Muscle layer of duodenum (tissue), 2 donors: ENCODE data around the gene BACH2.
"Not testable (repeated sequence)": the region's sequence is repeated elsewhere in the genome, so short reads cannot be mapped to it uniquely, and the experiment has no call there.

Experiments used
- H3K27ac ChIP-seq: one replicate; pipeline ENCODE4 v1.7.0; 2013; ENCODE audit warnings: mild to moderate bottlenecking, low read length
- H3K27me3 ChIP-seq: one replicate; pipeline ENCODE4 v1.7.0; 2013; ENCODE audit warnings: low read depth, mild to moderate bottlenecking, control low read depth, low read length
- H3K36me3 ChIP-seq, 2 donors: one replicate each; pipeline ENCODE4 v1.7.0; 2013; ENCODE audit warnings: low read length in 2 of 2, control low read depth in 1 of 2, mild to moderate bottlenecking in 1 of 2; ENCODE audit not compliant: insufficient read depth in 2 of 2, control insufficient read depth in 1 of 2
- H3K4me1 ChIP-seq, 2 donors: one replicate each; pipeline ENCODE4 v1.7.0; 2013; ENCODE audit warnings: low read length in 2 of 2, mild to moderate bottlenecking in 2 of 2, control low read depth in 1 of 2, moderate library complexity in 1 of 2; ENCODE audit not compliant: insufficient read depth in 2 of 2, control insufficient read depth in 1 of 2
- H3K4me3 ChIP-seq, 2 donors: one replicate each; pipeline ENCODE4 v1.7.0; 2013; ENCODE audit warnings: low read length in 2 of 2, low read depth in 1 of 2, mild to moderate bottlenecking in 1 of 2
- H3K9me3 ChIP-seq, 2 donors: one replicate each; pipeline ENCODE4 v1.7.0; 2013; ENCODE audit warnings: low read length in 2 of 2, control low read depth in 1 of 2, mild to moderate bottlenecking in 1 of 2; ENCODE audit not compliant: control insufficient read depth in 1 of 2
- donor health status: healthy.

Gene BACH2

GRCh38 chr6:90219209-90219985 is 77.2 kb downstream of the BACH2 start:
- peak overlapping the region; percentile 80 for H3K27ac ChIP-seq
- H3K9me3 ChIP-seq = peaks cover 0 to 6% of the 10 kb centered on the region in 2 donors
- peak overlapping the region; percentile 25 to 49 for H3K4me3 ChIP-seq
- H3K36me3 ChIP-seq = peaks cover 0 to 16% of the 10 kb centered on the region in 2 donors
- H3K4me1 ChIP-seq = peaks cover 6 to 17% of the 10 kb centered on the region in 2 donors
- H3K27me3 ChIP-seq = no peaks in the 10 kb centered on the region

- H3K36me3 ChIP-seq = peaks cover 0 to 16% of the 10 kb centered on the region in 2 donors
- H3K27ac ChIP-seq = peak overlapping the region; percentile 80
- peaks cover 6 to 17% of the 10 kb centered on the region in 2 donors for H3K4me1 ChIP-seq
- H3K9me3 ChIP-seq = peaks cover 0 to 6% of the 10 kb centered on the region in 2 donors
- H3K27me3 ChIP-seq = no peaks in the 10 kb centered on the region
- peak overlapping the region; percentile 25 to 49 for H3K4me3 ChIP-seq
These were observed 77.8 kb downstream of the BACH2 start for GRCh38 chr6:90218959-90219208.

- H3K9me3 ChIP-seq = peaks cover 0 to 2% of the 10 kb centered on the region in 2 donors
- peak overlapping the region; percentile 80 for H3K27ac ChIP-seq
- peaks cover 6 to 17% of the 10 kb centered on the region in 2 donors for H3K4me1 ChIP-seq
- H3K27me3 ChIP-seq = no peaks in the 10 kb centered on the region
- peaks cover 0 to 16% of the 10 kb centered on the region in 2 donors for H3K36me3 ChIP-seq
- H3K4me3 ChIP-seq = peak overlapping the region in 1 of 2 donors; percentile 37
These were observed 79.0 kb downstream of the BACH2 start for GRCh38 chr6:90217506-90218127.

- Histone ChIP-seq H3K27ac (no peak overlapping the region), H3K4me3 (no peak overlapping the region), H3K27me3 (no peaks in the 10 kb centered on the region), H3K4me1 (peaks cover 6 to 17% of the 10 kb centered on the region in 2 donors), H3K9me3 (no peaks in the 10 kb centered on the region), H3K36me3 (peaks cover 0 to 16% of the 10 kb centered on the region in 2 donors)
These were observed 80.3 kb downstream of the BACH2 start for GRCh38 chr6:90216072-90216977.

GRCh38 chr6:90214966-90215365 is 81.7 kb downstream of the BACH2 start:
- Histone ChIP-seq H3K36me3 (peaks cover 0 to 16% of the 10 kb centered on the region in 2 donors), H3K4me1 (peaks cover 6 to 20% of the 10 kb centered on the region in 2 donors), H3K27me3 (no peaks in the 10 kb centered on the region), H3K9me3 (no peaks in the 10 kb centered on the region), H3K4me3 (no peak overlapping the region), H3K27ac (no peak overlapping the region)

GRCh38 chr6:90214461-90214860 is 82.2 kb downstream of the BACH2 start:
- Histone ChIP-seq H3K36me3 (peaks cover 0 to 16% of the 10 kb centered on the region in 2 donors), H3K4me3 (no peak overlapping the region), H3K27ac (no peak overlapping the region), H3K9me3 (no peaks in the 10 kb centered on the region), H3K27me3 (no peaks in the 10 kb centered on the region), H3K4me1 (peaks cover 3 to 17% of the 10 kb centered on the region in 2 donors)

GRCh38 chr6:90212274-90212673 is 84.4 kb downstream of the BACH2 start:
- H3K27me3 ChIP-seq = no peaks in the 10 kb centered on the region
- no peaks in the 10 kb centered on the region for H3K9me3 ChIP-seq
- peaks cover 0 to 13% of the 10 kb centered on the region in 2 donors for H3K4me1 ChIP-seq
- peaks cover 0 to 3% of the 10 kb centered on the region in 2 donors for H3K36me3 ChIP-seq
- no peak overlapping the region for H3K4me3 ChIP-seq
- H3K27ac ChIP-seq = no peak overlapping the region

GRCh38 chr6:90209527-90209926 is 87.1 kb downstream of the BACH2 start:
- Histone ChIP-seq H3K36me3 (no peaks in the 10 kb centered on the region), H3K9me3 (no peaks in the 10 kb centered on the region), H3K27me3 (no peaks in the 10 kb centered on the region), H3K4me1 (peaks cover 0 to 3% of the 10 kb centered on the region in 2 donors), H3K27ac (no peak overlapping the region), H3K4me3 (no peak overlapping the region)

GRCh38 chr6:90208690-90209089 is 88.0 kb downstream of the BACH2 start:
- not testable (repeated sequence) for H3K36me3 ChIP-seq, H3K4me3 ChIP-seq, H3K9me3 ChIP-seq, H3K27me3 ChIP-seq, H3K27ac ChIP-seq, H3K4me1 ChIP-seq

- Histone ChIP-seq H3K36me3 (no peaks in the 10 kb centered on the region), H3K27ac (no peak overlapping the region), H3K9me3 (no peaks in the 10 kb centered on the region)
These were observed 92.2 kb downstream of the BACH2 start for GRCh38 chr6:90204327-90205056.

More at GRCh38 chr6:90204327-90205056, 92.2 kb downstream of the BACH2 start:
- no peaks in the 10 kb centered on the region for H3K27me3 ChIP-seq
- H3K4me3 ChIP-seq = no peak overlapping the region
- H3K4me1 ChIP-seq = no peaks in the 10 kb centered on the region
